Ramos (cell line): Measurements from ENCODE around the gene ZFHX3.

Experiments
- in situ Hi-C: fragments of 300-500 bp; cut with MboI; formaldehyde crosslinking; loops from one replicate; pipeline ENCODE4 v1.14.3; 2022; ENCODE audit warnings: low sequenced_read_pairs; ENCODE audit not compliant: unreplicated experiment

Gene ZFHX3

DNA sequence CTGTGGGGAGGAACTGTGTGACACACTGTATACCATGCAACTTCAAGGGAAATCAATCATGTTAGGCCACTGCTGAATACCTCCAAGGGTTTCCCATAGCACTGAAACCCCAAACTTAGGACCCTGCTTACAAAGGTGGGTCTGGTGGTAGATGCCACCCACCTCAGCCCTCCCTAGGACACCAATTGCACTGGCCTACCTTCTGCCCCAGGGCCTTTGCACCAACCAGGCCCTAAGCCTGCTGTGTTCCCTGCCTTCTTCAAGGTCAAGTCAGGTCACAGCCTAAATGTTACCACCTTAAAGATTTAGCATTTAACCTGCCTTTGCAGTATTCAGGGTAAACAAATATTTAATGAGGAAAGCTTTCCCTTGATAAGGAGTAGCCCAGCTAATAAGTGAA is 185.8 kb downstream of the ZFHX3 start:
- in situ Hi-C loops = no loop called here

DNA sequence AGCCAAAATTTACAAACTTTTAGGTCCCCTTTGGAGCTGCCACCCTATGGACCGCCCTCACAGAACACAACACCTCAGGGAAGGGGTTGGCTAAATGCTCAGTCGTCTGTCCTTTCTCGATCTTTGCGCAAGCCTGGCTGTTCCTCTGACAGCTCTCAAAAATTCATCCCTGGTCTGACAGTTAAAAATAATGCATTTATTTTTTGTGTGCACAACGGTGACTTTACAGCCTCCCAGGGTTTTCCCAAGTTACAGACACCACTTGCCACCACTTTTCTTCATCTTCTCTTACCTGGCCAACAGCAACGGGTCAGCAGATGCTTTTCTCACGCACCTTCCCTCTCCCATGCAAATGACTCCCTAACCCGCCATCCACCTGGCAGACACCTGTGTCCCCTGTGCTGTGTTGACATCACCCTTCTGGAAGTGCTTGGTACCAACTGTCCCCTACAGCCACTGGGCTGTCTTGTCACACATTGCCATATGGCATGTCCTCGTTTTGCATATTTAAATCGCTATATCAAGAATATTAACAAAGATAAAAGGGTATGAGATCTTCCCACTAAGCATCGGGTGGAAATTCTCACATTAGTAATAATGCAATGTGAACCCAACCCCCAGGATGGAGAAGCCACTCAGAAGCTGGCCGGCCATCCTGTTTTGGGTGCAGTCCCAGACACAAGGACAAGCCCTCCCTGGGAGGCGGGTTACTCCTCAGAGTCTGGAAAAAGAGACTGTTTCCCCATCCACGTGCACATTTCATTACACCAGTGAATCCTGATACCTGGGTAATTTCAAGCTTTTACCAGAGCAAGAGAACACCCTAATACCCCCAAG is 187.0 kb downstream of the ZFHX3 start:
- in situ Hi-C loops = no loop called here

DNA sequence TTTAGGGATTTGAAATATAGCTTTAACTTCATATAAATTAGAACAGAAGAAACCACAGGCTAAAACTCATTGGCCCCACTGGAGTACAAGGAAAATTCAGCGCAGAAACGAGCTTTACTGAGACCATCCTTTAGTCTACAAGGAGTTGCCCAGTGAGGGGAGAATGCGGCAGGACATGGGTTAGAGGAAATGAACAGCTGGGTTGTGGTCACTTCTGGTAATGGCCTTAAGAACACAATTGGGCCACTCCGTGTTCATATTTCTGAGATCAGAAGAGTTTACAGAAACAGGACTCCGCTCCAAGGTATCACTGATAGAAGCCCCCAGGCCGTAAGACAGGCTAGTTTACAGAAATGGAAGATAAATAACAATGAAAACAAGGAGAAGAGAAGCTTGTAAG is 188.3 kb downstream of the ZFHX3 start:
- in situ Hi-C loops = no loop called here

DNA sequence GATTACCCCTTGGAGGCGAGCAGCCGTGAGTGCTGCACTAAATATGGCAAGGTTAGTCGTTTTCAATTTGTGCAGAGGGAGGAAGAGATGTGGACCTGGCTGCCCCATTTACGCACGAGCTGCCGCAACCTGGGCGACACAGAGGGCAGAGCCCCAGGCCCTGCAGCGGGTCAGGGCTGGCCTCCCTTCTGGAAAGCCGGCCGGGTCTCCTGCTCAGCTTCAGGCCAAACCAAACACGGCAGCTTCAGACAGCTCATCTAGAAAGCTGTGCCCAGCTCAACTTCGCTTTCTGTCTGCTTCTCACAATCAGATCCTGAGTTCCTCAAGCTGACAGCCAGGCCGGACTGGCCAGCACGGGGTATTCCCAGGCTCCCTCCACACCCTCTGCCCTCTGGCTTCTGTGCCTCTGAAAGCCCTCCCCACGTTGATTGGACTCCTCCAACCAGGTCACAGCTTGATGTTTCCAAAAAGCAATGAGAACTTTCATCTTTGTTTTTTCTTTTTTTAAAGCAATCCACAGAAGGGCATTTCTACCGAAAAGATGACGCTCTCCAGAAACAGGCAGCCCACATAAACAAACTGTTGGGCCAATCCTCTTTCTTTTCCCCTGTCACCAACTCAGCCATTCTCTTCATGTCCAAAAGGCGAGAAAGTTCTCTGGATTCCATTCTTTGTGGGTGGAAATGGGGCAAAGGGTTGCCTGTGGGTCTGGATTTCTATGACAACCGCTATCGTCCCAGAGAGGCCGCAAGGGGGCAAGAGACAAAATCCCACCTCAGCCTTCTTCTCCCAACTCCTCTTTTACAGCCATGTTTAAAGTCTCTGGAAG is 189.0 kb downstream of the ZFHX3 start:
- in situ Hi-C loops = no loop called here

DNA sequence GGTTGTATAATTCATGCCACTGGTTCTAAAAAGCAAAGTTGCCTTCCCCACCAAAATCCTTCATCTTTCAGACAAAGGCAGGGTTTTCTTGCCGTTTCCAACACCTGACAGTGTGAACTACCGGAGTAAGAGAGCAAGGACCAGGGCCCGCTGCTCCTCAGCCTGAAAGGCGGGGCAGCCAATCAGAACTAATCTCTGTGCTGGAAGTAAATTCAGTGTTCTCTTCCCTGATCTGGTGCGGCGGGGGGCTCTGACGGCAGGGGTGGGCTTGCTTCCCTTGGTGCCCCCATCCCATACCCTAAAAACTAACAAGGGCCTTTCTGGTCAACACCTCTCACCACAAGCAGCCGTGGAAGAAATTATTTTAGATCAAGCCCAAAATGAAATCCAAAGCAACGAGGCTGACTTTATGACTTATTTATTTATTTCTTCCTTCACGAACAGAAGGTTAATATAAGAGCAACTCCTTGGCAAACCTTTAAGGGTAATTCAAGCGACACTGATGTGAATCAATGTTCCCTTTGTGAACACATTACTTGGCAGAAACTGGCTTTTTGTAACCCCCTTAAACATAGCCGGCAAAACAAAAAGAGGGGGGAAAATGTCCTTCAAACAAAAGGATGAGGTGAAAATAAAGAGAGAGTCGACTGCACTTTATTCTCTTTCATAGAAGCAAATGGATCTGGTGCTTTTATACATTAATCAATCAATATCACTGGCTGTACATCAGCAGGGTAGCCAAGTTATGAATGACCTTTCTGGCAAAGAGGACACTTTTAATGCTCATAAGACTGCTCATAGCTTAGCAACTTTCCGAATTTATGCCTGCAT is 189.9 kb downstream of the ZFHX3 start:
- in situ Hi-C loops = no loop called here

DNA sequence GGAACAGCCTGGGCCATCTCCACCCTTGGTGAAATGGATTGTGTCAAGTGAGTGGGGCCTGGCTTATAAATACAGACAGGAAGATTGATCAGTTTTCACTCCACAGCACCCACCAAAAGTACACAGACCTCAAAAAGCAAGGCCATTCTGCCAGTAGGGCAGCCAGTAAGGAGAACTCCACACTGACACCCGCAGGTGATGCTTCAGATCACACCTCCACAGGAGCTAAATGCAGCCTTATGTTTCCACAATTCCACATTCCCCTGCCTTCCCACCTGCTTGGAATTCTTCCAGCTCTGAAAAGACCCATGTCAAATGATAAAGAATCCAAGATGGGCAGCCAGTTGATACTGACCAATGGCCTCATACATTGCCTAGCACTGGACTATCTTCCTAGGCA is 191.1 kb downstream of the ZFHX3 start:
- in situ Hi-C loops = no loop called here

DNA sequence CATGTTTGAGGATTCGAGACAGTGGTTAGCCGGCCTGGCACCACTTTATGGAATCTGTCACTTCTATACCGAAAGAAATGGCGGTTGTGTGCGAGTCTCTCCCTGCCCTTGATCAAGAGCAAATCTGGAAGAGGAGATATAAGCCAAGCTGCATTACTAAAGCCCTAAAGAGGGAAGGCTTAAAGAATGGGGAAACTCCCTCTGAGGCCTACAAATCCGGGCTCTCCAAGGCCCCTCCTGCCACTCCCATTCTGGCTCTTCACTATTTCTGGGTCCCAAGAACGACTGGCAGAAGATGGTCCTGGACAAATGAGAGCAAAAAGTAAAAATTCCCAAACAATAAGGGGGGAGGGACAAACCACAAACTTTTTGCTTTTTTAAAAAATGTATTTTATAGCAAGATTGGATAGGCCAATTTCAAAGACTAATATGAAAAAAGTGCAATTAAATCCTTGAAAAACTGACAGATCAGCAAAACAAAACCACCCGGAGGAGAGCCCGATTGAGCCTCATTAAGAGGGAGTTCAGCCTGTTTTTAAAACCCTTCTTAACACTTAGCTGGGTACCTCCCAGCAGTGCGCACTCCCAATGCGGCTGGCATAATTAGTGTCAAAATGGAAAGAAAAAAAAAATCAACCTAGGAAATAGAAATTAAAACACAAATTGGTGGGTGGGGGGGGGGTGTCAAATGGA is 193.5 kb downstream of the ZFHX3 start:
- in situ Hi-C loops = no loop called here

DNA sequence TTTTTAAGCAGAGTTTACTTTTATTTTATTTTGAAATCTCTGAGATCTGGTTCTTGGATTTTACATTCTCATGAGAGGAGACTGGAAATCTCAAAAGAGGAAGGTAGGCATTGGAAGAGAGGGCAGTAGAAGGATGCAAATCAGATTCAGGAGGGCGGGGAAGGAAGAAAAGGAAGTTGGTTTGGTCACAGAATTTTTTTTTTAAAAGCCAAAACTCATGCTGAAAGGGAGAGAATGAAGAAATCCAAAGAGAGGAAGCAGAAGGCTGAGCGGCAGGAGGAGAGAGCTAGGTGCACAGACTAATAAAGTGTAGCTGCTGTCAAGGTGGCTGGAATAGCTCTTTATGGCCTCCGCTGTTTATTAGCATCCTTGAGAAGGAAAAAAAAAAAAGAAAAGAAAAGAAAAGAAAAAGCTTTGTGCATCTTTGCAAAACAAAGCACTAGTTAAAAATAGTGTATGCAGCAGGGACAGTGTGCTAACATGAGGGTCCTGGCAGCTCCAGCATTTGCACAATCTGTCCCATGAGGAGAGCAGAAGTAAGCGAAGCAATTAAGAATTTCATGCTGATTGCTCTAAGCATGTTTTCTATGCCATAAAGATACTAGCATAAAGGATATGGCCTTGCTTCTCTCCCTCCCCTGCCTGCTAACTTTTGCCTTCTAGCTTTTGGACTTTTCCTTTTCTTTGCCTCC is 194.2 kb downstream of the ZFHX3 start:
- in situ Hi-C loops = no loop called here

DNA sequence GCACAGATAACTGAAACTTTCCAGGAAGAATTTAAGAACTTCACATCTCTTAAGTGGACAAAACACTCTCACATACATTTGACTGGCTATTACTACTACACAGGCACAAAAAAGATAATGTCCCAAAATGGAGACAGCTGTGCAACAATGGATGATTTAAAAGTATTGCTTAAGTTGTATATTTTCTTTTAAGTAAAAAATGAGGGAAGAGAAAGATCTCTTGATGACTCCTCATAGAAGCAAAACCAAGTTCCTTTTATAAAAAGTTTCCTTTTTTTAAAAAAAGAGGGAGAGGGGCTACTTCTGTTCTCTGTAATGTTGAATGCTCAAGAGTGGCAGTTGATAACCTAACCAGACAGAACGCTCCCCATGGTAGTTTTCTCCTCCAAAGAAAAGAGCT is 195.5 kb downstream of the ZFHX3 start:
- in situ Hi-C loops = no loop called here

DNA sequence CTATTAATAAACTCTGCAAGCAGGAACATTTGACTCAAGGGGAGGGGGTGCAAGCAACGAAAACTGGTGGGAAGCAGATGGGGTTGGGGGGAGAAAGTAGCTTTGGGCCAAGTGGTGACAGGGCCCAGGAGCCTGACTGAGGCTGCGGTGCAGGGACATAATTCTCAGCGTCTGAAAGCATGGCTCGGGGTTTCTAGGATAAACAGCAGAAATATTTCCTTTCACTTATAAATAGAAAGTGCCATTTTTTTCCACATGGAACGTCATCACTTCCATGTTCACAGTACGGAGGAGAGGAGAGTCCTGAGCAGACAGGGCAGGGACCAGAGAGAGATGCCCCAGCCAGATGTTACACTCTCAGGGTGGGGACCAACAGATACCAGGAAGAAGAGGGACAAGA is 197.1 kb downstream of the ZFHX3 start:
- in situ Hi-C loops = no loop called here

DNA sequence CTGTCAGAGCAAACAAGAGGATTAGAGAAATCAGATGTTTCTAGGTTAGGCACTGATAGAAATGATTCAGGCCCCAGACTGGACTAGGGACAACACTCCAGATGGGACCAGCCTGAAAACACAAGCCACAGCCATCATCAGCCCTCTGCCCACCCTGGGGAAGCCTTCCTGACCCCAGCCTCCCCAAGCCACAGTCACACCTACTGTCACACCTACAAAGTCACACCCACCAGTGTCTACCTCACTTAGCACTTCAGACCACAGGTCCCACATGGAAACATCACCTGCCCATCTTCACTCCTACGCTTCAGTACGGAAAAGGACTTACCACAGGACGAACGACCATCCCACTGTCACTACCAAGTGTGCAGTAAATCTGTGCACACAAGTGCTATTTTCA is 197.9 kb downstream of the ZFHX3 start:
- in situ Hi-C loops = no loop called here

DNA sequence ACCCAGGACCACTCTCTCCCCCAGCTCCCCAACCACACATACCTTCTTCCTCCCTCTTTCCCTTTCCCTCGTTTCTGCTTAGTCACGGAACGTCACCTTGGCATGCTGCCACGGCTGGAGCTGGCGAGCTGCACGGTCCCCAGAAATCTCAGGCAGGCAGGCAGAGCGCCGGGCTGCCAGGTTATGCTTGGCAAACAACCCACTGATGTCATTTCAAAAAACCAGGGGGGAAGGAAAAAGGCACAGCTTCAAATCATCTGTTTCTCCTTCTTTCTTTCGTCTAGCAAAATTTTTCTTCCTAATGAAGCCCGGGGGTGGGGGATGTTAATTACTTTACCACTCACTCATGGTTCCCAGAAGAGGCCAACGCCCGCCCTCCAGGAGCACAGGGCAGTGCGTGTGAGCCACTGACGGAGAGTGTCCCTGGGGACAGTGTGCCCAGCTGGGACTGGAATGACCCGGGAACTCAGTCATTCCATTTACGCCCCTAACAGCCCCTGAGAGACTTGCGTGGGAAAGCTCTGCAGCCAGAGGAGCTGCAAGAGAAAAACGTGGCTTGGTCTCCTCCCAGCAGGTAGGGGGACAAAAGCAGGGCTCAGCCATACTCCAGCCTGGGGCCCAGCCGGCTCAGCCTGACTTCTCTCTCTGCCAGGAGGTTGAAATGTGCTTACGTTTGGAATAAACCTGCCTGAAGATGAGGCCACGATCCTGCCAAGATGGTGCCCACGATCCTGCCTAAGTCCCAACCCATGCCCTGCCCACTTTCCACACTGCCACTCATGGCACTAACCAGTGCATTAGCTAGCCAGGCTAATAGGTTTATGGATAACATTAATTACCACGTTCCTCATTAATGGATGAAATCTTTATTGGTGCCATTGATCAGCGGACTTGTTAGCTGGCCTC is 198.9 kb downstream of the ZFHX3 start:
- in situ Hi-C loops = no loop called here

DNA sequence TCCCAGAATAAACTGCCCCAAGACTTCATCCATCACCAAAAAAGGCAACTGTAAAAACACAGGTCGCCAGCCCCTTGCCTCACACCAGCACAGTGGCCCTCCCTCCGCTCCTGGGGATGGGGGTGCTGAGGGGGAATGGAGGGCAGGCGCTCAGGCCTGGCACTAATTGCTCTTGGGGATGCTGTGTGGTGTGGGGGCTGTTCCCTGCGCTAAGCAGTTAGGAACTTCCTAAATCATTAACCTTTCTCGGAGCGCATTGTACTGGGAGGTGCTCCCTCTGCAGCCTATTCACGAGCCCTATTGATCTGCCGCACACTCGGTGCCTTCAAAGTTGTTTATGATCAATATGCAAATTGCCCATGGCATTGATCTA is 199.9 kb downstream of the ZFHX3 start:
- in situ Hi-C loops = no loop called here

DNA sequence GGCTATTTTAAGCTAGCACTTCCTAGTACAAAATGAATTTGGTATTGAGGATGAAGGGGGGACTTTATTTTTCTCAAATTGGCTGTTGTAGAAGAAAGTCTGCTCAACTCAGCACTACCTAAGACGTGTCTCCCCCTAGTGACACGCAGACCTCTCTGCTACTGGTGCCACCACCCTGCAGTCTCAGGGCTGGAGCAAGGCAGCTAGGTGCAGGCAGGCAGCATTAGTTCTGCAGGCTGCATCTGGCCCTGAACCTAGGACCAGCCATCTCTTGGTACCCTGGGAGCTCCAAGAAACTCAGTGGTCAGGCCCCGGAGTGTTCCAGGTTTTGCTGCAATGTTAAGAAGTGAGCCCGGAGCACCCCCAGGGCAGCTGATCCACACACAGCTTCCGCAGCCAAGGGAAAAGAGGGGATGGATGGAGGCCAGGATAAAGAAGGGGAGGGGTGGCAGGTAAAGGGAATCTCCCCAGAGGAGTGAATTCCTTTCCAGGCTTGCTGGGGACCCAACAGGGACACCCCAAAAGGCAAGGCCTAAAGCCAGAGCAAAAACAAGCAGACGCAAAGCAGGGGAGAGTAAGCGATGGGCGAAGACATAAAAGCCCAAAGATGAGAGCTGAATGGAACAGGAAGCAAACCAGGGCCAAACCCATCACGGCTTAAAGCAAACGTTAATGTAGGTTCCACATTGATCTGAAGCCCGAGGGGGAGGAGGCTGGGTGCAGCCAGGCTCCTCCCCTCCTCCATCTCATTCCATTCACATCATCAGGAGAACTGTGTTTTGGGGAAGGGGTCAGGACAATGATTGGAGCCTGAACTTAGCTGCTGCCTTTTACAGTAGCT is 200.5 kb downstream of the ZFHX3 start:
- in situ Hi-C loops = no loop called here

DNA sequence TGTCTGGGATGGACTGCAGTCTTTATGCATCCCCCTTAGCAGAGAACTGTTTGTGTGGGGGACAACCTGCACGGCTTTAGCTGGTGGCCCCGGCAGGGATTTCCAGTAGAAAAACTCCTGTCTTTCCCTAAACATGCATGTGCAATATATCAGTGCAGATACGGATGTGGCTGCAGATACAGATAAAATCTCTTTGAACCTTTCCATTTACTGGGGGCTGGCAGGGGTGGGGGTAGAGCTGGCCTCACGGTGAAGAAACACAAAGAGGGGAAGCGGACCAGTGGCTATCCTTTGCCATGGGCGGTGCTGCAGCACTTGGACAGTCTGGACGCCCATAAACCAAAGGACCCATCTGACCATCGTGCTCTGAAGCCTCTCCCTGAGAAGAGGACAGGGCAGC is 201.3 kb downstream of the ZFHX3 start:
- in situ Hi-C loops = no loop called here

DNA sequence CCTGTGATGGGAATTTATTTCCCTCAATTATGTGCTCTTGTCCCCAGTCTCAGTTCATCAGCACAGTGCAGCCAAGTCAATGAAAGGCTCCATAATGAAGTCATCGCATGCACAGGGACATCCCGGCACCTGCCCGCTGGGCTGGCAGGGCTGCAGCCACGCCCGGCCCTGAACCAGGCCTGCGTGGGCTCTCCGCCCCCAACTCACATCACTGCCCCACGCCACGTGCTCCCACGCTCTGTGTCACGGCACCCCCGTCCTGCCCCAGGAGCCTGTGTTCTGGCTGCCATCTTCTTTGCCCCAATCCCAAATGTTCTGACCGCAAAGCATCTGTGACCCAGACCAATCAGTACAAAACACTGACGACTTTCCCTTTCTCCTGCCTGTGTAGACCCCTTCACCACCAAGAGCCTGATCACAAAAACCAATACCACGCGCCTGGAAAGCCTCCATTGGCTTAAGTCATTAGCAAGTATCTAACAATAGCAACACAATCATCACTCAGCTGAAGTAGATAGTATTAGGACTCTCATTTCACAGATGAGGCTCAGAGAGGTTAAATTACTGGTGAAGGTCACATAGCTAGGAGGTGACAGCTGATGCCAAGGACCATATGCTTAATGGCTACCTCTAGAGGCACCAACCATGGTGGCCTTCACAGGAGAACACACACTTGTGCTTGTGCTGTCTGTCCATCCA is 202.5 kb downstream of the ZFHX3 start:
- in situ Hi-C loops = no loop called here

DNA sequence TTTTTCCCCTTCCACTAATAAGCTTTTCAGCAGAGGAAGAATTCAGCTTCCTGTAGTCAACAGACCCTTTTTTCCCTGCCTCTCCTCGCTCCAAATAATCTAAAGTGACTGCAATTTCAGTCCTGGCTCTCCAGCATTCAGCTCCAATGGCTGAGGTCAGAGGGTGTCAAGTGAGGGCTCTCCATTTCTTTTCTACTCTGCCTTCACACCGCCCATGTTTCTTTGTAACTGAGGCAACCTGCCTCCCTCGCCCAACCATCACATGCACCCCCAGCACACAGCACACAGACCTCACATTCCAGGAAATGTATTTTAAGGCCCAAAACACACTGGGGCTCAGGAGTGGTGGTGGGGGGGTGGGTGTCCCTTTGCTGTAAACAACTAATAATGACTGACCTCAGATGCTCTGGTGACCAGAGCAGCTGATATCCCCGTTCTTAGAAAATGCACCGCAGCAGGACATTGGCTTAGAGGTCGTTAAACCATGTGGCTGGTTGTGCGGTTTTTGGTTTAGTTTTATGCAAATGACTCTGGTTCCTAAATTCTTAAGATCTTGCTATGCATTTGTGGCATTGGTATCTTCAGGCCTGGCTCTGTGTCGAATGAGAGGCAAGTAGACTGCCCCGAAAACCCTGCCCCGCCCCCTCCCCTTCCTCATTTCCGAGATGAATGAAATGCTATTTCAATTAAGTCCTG is 203.6 kb downstream of the ZFHX3 start:
- in situ Hi-C loops = no loop called here
